ENCODE measurements around the gene CDC27.
"Not testable (repeated sequence)": the region's sequence is repeated elsewhere in the genome, so short reads cannot be mapped to it uniquely, and the experiment has no call there.

Gene CDC27

DNA sequence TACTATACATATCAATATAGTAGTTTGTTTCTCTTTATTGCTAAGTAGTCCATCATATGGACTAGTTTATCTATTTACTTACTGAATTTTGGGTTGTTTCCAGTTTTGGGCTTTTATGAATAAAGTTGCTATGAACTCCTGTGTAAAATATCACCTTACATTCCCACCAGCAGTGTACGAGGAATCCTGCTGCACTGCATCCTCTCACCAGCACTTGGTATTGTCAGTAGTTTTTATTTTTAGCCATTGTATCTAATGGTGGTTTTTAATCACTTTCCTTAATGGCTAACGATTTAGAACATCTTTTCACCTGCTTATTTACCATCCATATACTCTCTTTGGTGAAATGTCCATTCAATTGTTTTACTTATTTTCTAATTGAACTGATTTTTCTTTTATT lies 24.0 kb downstream of the CDC27 start:
- TF ChIP-seq, protein P1, sequence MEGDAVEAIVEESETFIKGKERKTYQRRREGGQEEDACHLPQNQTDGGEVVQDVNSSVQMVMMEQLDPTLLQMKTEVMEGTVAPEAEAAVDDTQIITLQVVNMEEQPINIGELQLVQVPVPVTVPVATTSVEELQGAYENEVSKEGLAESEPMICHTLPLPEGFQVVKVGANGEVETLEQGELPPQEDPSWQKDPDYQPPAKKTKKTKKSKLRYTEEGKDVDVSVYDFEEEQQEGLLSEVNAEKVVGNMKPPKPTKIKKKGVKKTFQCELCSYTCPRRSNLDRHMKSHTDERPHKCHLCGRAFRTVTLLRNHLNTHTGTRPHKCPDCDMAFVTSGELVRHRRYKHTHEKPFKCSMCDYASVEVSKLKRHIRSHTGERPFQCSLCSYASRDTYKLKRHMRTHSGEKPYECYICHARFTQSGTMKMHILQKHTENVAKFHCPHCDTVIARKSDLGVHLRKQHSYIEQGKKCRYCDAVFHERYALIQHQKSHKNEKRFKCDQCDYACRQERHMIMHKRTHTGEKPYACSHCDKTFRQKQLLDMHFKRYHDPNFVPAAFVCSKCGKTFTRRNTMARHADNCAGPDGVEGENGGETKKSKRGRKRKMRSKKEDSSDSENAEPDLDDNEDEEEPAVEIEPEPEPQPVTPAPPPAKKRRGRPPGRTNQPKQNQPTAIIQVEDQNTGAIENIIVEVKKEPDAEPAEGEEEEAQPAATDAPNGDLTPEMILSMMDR (IDR thresholded peaks at IDR 0.05; ENCODE audit: insufficient read depth, low read depth, low read length, missing control alignments) = no peak
- DNase-seq (ENCODE audit: low read depth) = no peak

DNA sequence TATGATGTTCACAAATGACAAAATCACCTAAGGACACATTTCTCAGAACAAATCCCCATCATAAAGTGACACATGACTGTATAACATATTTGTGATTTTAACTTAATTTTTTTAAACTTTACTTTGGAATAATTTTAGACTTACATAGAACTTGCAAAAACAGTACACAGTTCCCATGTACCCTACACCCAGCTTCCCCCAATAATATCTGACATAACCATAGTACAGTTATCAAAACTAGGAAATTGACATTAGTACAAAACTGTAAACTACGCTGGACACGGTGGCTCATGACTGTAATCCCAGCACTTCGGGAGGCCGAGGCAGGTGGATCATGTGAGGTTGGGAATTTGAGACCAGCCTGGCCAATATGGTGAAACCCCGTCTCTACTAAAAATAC lies 24.8 kb downstream of the CDC27 start:
- no peak for DNase-seq (ENCODE audit: low read depth)
- TF ChIP-seq, protein P1 (IDR thresholded peaks at IDR 0.05; ENCODE audit: insufficient read depth, low read depth, low read length, missing control alignments) = no peak
- H3K4me3 ChIP-seq (ENCODE audit: low read length) = no peak overlapping the region

More for the DNA sequence above, 24.0 kb downstream of the CDC27 start:
- H3K4me3 ChIP-seq (ENCODE audit: low read length) = no peak overlapping the region

DNA sequence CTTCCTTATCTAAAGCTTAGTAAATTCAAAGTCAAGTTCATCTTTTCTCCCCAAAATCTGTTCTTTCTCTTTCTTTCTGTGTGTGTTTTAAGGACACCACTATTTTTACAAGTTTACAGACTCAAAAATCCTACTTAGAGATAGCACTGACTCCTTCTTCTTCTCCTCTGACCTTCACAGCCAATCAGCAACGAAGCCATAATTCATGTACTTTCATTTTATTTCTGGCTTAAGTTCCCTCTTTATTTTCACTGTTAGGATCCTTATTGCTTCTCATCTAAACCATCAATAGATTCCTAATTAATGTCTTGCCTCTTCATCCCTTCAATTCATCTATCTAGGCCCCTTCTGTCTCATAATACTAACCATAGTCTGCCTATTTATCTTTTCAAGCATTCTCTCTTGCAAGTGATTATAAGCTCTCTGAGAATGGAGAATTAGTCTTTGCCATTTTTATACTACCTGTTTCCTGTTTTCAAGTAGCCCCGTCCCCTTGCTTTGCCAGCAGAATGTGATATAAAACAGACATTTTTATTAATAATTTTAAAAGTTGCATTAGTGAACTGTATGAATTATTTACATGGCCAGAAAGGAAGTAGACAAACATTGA lies 27.0 kb downstream of the CDC27 start:
- no peak overlapping the region for H3K4me3 ChIP-seq (ENCODE audit: low read length)

DNA sequence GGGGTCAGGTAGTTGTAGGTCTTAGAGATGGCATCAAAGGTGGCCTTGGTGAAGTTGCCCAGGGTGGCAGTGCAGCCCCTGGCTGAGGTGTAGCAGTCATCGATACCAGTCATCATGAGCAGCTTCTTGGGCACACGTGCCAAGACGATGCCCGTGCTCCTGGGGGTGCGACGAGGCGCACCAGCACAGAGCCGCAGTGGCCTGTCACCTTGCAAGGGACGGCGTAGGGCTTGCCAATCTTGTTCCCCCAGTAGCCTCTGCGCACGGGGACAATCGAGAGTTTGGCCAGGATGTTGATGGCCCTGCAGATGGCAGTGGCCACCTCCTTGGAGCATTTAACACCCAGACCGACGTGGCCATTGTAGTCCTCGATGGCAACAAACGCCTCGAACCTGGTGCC lies 29.8 kb downstream of the CDC27 start:
- H3K4me3 ChIP-seq (ENCODE audit: low read length) = no peak overlapping the region
- TF ChIP-seq, protein P1 (IDR thresholded peaks at IDR 0.05; ENCODE audit: insufficient read depth, low read depth, low read length, missing control alignments) = no peak
- DNase-seq (ENCODE audit: low read depth) = no peak

More for the DNA sequence above, 27.0 kb downstream of the CDC27 start:
- TF ChIP-seq, protein P1 (IDR thresholded peaks at IDR 0.05; ENCODE audit: insufficient read depth, low read depth, low read length, missing control alignments) = no peak
- no peak for DNase-seq (ENCODE audit: low read depth)

DNA sequence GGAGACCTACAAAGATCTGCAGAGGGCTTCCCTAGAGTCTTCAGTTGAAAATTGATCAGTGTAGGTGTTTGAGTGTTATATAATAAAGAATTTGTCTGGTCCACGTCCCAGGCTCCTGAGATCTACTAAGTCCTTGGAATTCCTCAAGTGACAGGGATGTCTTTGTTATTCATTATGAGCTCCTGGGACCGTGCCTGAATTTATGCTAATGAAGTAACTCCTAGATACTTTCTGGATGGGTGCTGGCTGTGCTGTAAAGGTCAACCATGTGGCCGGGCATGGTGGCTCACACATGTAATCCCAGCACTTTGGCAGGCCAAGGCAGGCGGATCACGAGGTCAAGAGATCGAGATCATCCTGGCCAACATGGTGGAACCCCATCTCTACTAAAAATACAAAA lies 43.7 kb downstream of the CDC27 start:
- no peak for DNase-seq (ENCODE audit: low read depth)
- TF ChIP-seq, protein P1 (IDR thresholded peaks at IDR 0.05; ENCODE audit: insufficient read depth, low read depth, low read length, missing control alignments) = no peak

DNA sequence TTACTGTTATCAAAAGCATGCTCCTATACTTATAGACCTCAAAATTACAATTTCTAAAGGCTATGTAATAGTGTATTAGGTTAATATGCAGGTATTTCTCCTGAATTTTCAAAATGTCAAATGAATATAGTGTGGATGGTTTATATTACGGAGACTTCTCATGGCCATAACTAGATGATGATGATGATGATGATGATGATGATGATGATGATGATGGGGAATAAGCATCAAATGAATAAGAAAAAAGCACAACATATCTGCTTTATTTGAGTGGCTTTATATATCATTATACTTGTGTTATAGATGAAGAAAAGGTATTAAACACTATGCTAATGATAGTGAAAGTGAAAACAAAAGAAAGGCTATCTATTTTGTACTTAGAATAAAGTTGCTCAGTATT lies 53.9 kb downstream of the CDC27 start:
- TF ChIP-seq, protein P1 (IDR thresholded peaks at IDR 0.05; ENCODE audit: insufficient read depth, low read depth, low read length, missing control alignments) = no peak
- DNase-seq (ENCODE audit: low read depth) = no peak
- no peak overlapping the region for H3K4me3 ChIP-seq (ENCODE audit: low read length)

More for the DNA sequence above, 43.7 kb downstream of the CDC27 start:
- no peak overlapping the region for H3K4me3 ChIP-seq (ENCODE audit: low read length)

DNA sequence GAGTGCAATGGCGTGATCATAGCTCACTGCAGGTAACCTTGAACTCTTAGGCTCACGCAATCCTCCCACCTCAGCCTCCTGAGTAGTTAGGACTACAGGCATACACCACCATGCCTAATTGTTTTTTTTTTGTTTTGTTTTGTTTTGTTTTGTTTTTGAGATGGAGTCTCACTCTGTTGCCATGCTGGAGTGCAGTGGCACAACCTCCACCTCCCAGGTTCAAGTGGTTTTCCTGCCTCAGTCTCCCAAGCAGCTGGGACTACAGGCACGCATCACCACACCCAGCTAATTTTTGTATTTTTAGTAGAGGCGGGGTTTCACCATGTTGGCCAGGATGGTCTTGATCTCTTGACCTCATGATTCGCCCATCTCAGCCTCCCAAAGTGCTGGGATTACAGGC lies 54.7 kb downstream of the CDC27 start:
- not testable (repeated sequence) for H3K4me3 ChIP-seq (ENCODE audit: low read length); DNase-seq (ENCODE audit: low read depth)
